Right lobe of liver (tissue), 4 donors: ENCODE data around the gene DST.

Experiments
- CTCF ChIP-seq, 4 donors: fragments of 200-600 bp in 3 of 4; fragments of 450-650 bp in 1 of 4; IDR thresholded peaks; one replicate each; pipeline versions ENCODE4 v1.5.1 to v1.8.0; 2016 to 2022; ENCODE audit warnings: antibody characterized with exemption in 4 of 4, mild to moderate bottlenecking in 2 of 4
- POLR2A ChIP-seq: fragments of 450-650 bp; IDR thresholded peaks from one replicate; pipeline ENCODE4 v1.6.1; 2017; ENCODE audit warnings: antibody characterized with exemption, mild to moderate bottlenecking
- donor health status: DM: no; HTN: no; CAD: no.
- donor health status: DM: no; HTN: no; CAD: no.
- donor health status: DM: no; HTN: yes; CAD: no.

DNA sequence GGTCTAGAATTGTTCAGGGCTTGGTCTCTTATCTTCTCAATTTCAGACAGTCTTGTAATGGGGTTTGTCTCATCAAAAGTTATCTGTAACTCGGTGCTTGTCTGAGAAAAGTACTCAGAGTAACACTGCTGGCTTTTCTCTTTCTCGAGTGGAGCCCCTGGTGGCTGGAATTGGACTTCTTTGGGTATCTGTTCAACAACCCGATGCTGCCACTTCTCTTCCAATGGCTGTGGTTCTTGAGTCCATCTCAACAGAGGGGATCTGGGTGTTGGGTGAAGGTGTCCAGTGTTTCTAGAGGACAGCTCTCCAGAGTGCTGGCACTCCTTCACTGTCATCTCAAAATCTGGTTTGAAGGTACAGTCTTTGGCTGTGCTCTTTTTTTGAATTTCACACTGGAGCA, 24.6 kb downstream of the DST start:
- TF ChIP-seq CTCF (IDR thresholded peaks at IDR 0.05): no peak
- no peak for TF ChIP-seq POLR2A
